ENCODE results near the gene PDE2A. TPM values are rescaled to one million over a fixed set of nuclear protein-coding genes. Genes with fewer than 3 reads are reported as not detected.

The PDE2A gene
- total RNA-seq, 1 donor from 2014 or later: 0.82 TPM

DNA sequence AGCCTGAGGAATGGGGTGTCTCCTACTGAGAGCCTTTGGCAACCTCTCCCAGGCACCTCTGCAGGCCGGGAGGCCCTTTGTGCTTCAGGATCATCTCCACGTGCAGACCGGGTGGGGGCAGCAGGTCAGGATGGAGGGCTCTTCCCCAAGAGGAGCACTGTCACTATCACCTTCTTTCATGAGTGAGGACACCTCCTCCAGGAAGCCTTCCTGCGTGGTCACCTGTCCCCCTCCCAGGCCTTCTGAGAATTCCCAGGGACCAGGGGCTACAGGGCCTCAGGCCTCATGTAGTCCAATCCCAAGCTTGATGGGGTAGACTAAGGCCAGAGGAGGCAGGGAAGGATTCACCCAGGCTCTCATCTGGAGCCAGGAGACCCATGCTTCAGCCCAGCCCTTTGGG is 57.6 kb downstream of the PDE2A start:
- H3K9me3 Mint-ChIP-seq (ENCODE audit: unreplicated experiment): peaks cover 1% of the 10 kb centered on the region
- no peak overlapping the region for H3K4me3 Mint-ChIP-seq (ENCODE audit: unreplicated experiment)
- FAIRE-seq (no peak), DNase-seq (ENCODE audit: low read depth) (no peak)
- H2AFZ ChIP-seq (ENCODE audit: low read depth, low read length): no peak overlapping the region
- peaks cover 5% of the 10 kb centered on the region for H3K4me1 Mint-ChIP-seq (ENCODE audit: low read depth, unreplicated experiment)
- no peaks in the 10 kb centered on the region for H3K36me3 ChIP-seq (ENCODE audit: insufficient read depth, low read length)
- no peak overlapping the region for H3K9ac ChIP-seq (ENCODE audit: low read length)
- TF ChIP-seq, protein P1, sequence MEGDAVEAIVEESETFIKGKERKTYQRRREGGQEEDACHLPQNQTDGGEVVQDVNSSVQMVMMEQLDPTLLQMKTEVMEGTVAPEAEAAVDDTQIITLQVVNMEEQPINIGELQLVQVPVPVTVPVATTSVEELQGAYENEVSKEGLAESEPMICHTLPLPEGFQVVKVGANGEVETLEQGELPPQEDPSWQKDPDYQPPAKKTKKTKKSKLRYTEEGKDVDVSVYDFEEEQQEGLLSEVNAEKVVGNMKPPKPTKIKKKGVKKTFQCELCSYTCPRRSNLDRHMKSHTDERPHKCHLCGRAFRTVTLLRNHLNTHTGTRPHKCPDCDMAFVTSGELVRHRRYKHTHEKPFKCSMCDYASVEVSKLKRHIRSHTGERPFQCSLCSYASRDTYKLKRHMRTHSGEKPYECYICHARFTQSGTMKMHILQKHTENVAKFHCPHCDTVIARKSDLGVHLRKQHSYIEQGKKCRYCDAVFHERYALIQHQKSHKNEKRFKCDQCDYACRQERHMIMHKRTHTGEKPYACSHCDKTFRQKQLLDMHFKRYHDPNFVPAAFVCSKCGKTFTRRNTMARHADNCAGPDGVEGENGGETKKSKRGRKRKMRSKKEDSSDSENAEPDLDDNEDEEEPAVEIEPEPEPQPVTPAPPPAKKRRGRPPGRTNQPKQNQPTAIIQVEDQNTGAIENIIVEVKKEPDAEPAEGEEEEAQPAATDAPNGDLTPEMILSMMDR (IDR thresholded peaks at IDR 0.05; ENCODE audit: insufficient read depth, low read depth, low read length): no peak
- TF ChIP-seq EZH2 (IDR thresholded peaks at IDR 0.05; ENCODE audit: insufficient read depth, low read length): no peak
- peaks cover 74% of the 10 kb centered on the region for H3K27me3 Mint-ChIP-seq (ENCODE audit: low read depth, unreplicated experiment)
- no peak overlapping the region for H3K4me2 ChIP-seq (ENCODE audit: low read length)
- H3K79me2 ChIP-seq (ENCODE audit: insufficient read depth, low read length): no peaks in the 10 kb centered on the region
- H4K20me1 ChIP-seq (ENCODE audit: insufficient read depth, low read length): no peaks in the 10 kb centered on the region
- H3K4me1 ChIP-seq (ENCODE audit: insufficient read depth, low read length): no peaks in the 10 kb centered on the region
- H3K27ac ChIP-seq (ENCODE audit: low read depth, low read length): no peak overlapping the region
- H3K9me3 ChIP-seq (ENCODE audit: insufficient read depth, low read depth, low read length): no peaks in the 10 kb centered on the region
- H3K36me3 Mint-ChIP-seq (ENCODE audit: low read depth, unreplicated experiment): no peaks in the 10 kb centered on the region
- no peak overlapping the region for H3K4me3 ChIP-seq (ENCODE audit: insufficient read depth, low read depth, low read length)
- H3K27ac Mint-ChIP-seq (ENCODE audit: unreplicated experiment): no peak overlapping the region
- H3K27me3 ChIP-seq (ENCODE audit: insufficient read depth, low read length): peaks cover 24% of the 10 kb centered on the region

DNA sequence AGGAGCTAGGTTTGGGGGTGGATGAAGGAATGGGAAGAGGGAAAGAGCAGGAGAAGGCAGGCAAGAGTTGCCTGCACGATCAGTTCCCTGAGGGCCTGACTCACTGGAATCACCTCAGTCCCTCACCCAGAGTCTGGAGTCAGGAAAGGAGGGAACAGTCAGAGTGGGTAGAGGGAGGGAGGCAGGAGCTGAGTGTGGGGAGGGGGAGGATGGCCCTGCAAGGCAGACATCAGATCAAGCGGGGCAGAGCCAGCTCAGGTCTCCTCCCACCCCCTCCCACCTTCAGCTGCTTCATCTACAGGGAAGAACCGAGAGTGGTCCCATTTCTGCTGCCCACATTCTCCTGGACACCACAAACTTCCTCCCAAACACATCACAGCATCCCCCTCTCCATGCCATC is 58.9 kb downstream of the PDE2A start:
- Mint-ChIP-seq H3K9me3 (ENCODE audit: unreplicated experiment) (peaks cover 2% of the 10 kb centered on the region), H3K27me3 (ENCODE audit: low read depth, unreplicated experiment) (peaks cover 77% of the 10 kb centered on the region), H3K4me1 (ENCODE audit: low read depth, unreplicated experiment) (peaks cover 5% of the 10 kb centered on the region), H3K27ac (ENCODE audit: unreplicated experiment) (no peak overlapping the region), H3K36me3 (ENCODE audit: low read depth, unreplicated experiment) (no peaks in the 10 kb centered on the region), H3K4me3 (ENCODE audit: unreplicated experiment) (no peak overlapping the region)
- Histone ChIP-seq H2AFZ (ENCODE audit: low read depth, low read length) (no peak overlapping the region), H3K4me1 (ENCODE audit: insufficient read depth, low read length) (no peaks in the 10 kb centered on the region), H3K9ac (ENCODE audit: low read length) (no peak overlapping the region), H3K79me2 (ENCODE audit: insufficient read depth, low read length) (no peaks in the 10 kb centered on the region), H4K20me1 (ENCODE audit: insufficient read depth, low read length) (no peaks in the 10 kb centered on the region), H3K27ac (ENCODE audit: low read depth, low read length) (no peak overlapping the region), H3K4me2 (ENCODE audit: low read length) (no peak overlapping the region), H3K36me3 (ENCODE audit: insufficient read depth, low read length) (no peaks in the 10 kb centered on the region), H3K4me3 (ENCODE audit: insufficient read depth, low read depth, low read length) (no peak overlapping the region), H3K27me3 (ENCODE audit: insufficient read depth, low read length) (peaks cover 24% of the 10 kb centered on the region), H3K9me3 (ENCODE audit: insufficient read depth, low read depth, low read length) (no peaks in the 10 kb centered on the region)
- TF ChIP-seq, protein P1 (IDR thresholded peaks at IDR 0.05; ENCODE audit: insufficient read depth, low read depth, low read length): no peak
- TF ChIP-seq EZH2 (IDR thresholded peaks at IDR 0.05; ENCODE audit: insufficient read depth, low read length): no peak
- no peak for DNase-seq (ENCODE audit: low read depth)
- no peak for FAIRE-seq

- H3K27ac Mint-ChIP-seq (ENCODE audit: unreplicated experiment): no peak overlapping the region
- H4K20me1 ChIP-seq (ENCODE audit: insufficient read depth, low read length): no peaks in the 10 kb centered on the region
- TF ChIP-seq, protein P1 (IDR thresholded peaks at IDR 0.05; ENCODE audit: insufficient read depth, low read depth, low read length): no peak
- no peak for TF ChIP-seq EZH2 (IDR thresholded peaks at IDR 0.05; ENCODE audit: insufficient read depth, low read length)
- H3K4me2 ChIP-seq (ENCODE audit: low read length): no peak overlapping the region
- H3K36me3 Mint-ChIP-seq (ENCODE audit: low read depth, unreplicated experiment): no peaks in the 10 kb centered on the region
- no peak overlapping the region for H3K4me3 Mint-ChIP-seq (ENCODE audit: unreplicated experiment)
- no peaks in the 10 kb centered on the region for H3K9me3 ChIP-seq (ENCODE audit: insufficient read depth, low read depth, low read length)
- no peak overlapping the region for H3K27ac ChIP-seq (ENCODE audit: low read depth, low read length)
- no peak overlapping the region for H3K9ac ChIP-seq (ENCODE audit: low read length)
- H3K27me3 Mint-ChIP-seq (ENCODE audit: low read depth, unreplicated experiment): peaks cover 81% of the 10 kb centered on the region
- FAIRE-seq: no peak
- H3K9me3 Mint-ChIP-seq (ENCODE audit: unreplicated experiment): peaks cover 2% of the 10 kb centered on the region
- H3K27me3 ChIP-seq (ENCODE audit: insufficient read depth, low read length): peaks cover 24% of the 10 kb centered on the region
- H3K36me3 ChIP-seq (ENCODE audit: insufficient read depth, low read length): no peaks in the 10 kb centered on the region
- no peak overlapping the region for H2AFZ ChIP-seq (ENCODE audit: low read depth, low read length)
- DNase-seq (ENCODE audit: low read depth): no peak
- no peaks in the 10 kb centered on the region for H3K79me2 ChIP-seq (ENCODE audit: insufficient read depth, low read length)
- H3K4me3 ChIP-seq (ENCODE audit: insufficient read depth, low read depth, low read length): no peak overlapping the region
- H3K4me1 ChIP-seq (ENCODE audit: insufficient read depth, low read length): no peaks in the 10 kb centered on the region
- H3K4me1 Mint-ChIP-seq (ENCODE audit: low read depth, unreplicated experiment): peaks cover 5% of the 10 kb centered on the region
Measured at GRCh38 chr11:72614381-72614780, 59.8 kb downstream of the PDE2A start.

Measured in astrocyte (in vitro differentiated cells and primary cell).